ENCODE measurements around the gene CDC25A. TPM values are rescaled to one million over a fixed set of nuclear protein-coding genes. Genes with fewer than 3 reads are reported as not detected.
A peak's percentile ranks its signal among the peaks of the same experiment; 100 is the strongest.

The CDC25A gene
- total and polyA plus RNA-seq, 2 of the 8 experiments (the other 6 are each of a cell fraction or from before 2014, with no cell fraction given) = 20.7 to 62.1 TPM

DNA sequence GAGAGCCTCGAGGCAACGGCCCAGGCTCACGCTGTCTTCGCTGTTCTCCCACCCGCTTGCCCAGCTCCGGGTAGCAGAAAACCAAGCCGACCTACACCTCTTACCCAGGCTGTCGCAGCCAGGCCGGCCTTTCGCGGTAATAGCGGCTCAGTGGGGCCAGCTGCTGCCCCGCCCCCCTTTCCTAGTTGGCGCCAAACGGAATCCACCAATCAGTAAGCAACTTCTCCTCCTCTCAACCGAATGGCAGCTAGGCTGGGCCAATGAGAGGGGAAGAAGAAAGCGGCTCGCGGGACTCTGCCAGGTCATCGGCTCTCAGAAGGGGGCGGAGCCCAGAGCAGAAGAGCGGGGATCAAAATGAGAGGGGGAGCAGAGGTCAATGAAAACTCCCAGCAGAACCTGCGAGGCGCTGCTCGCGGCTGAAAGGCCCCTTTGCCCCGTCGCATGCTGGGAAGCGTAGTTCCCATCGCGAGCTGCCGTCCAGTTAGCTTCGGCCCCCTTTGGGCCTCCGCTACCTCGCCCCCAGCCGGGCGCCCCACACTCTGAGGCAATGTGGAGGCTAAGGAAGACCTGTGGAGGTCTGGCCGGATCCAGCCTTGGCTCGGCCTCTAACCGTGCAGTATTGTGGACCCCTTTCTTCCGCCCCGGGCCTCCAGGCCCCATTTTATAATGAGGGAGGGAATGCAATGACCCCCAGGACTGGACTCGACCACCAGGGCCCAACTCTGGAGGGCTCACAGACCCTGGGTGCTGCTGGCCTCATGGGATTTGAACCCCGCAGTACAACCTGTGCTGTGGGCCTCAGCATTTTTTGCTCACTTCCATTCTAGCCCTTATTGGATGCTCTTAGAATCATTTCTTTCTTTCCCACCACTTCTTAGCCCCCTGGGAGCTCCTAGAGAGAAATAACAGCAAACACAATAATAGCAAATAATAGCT lies at the start of gene CDC25A (continued):
- TF ChIP-seq SAP30 (IDR thresholded peaks at IDR 0.05; ENCODE audit: insufficient read depth, insufficient replicate concordance, low read length) = peak; percentile 99
- TF ChIP-seq HDAC2 (IDR thresholded peaks at IDR 0.05; ENCODE audit: borderline replicate concordance in 1 of 2, low read depth in 2 of 2, low read length in 2 of 2) = peak in 1 of 2 experiments; percentile 92; a peak in 1 of 4 replicates
- TF ChIP-seq ASH2L (IDR thresholded peaks at IDR 0.05; ENCODE audit: low read length) = peak; percentile 57
- TF ChIP-seq POLR2AphosphoS5 (IDR thresholded peaks at IDR 0.05; ENCODE audit: low read depth, low read length) = peak; percentile 95
- TF ChIP-seq EGR1 (IDR thresholded peaks at IDR 0.05; ENCODE audit: borderline replicate concordance, low read depth, low read length) = no peak
- no peak for TF ChIP-seq GTF2F1 (IDR thresholded peaks at IDR 0.05; ENCODE audit: borderline replicate concordance, low read depth, low read length)
- no peak for TF ChIP-seq CHD1 (IDR thresholded peaks at IDR 0.05; ENCODE audit: low read depth, low read length)
- no peak for TF ChIP-seq NANOG (IDR thresholded peaks at IDR 0.05; ENCODE audit: insufficient read depth, low read depth, low read length, poor library complexity, severe bottlenecking)
- TF ChIP-seq, protein P1, sequence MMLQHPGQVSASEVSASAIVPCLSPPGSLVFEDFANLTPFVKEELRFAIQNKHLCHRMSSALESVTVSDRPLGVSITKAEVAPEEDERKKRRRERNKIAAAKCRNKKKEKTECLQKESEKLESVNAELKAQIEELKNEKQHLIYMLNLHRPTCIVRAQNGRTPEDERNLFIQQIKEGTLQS (IDR thresholded peaks at IDR 0.05; ENCODE audit: insufficient read depth, low read depth, low read length) = no peak
- TF ChIP-seq SIX5 (IDR thresholded peaks at IDR 0.05; ENCODE audit: low read depth, low read length) = peak; percentile 75
- TF ChIP-seq CHD2 (IDR thresholded peaks at IDR 0.05; ENCODE audit: low read length) = peak; percentile 80
- no peak for TF ChIP-seq SUZ12 (IDR thresholded peaks at IDR 0.05; ENCODE audit: low read length)
- no peak for TF ChIP-seq SIRT6 (IDR thresholded peaks at IDR 0.05; ENCODE audit: low read length)
- TF ChIP-seq SIN3A (conservative IDR thresholded peaks at IDR 0.05 in 1 of 2, IDR thresholded peaks at IDR 0.05 in 1 of 2; ENCODE audit: low read depth in 1 of 2, low read length in 2 of 2) = peak; percentile 87 to 99
- no peak for TF ChIP-seq FOSL1 (IDR thresholded peaks at IDR 0.05; ENCODE audit: insufficient read depth, low read depth, low read length)
- peak; percentile 60 for TF ChIP-seq TAF7 (optimal IDR thresholded peaks at IDR 0.05; ENCODE audit: borderline replicate concordance, low read depth, low read length)
- no peak for TF ChIP-seq BACH1 (IDR thresholded peaks at IDR 0.05; ENCODE audit: low read length)
- TF ChIP-seq SP2 (IDR thresholded peaks at IDR 0.05; ENCODE audit: low read length) = peak; percentile 44; the same call in 1 of the 2 replicates
- peak; percentile 28 for TF ChIP-seq KDM4A (IDR thresholded peaks at IDR 0.05; ENCODE audit: low read depth, low read length, severe bottlenecking)

Measured in H1 (cell line).